22Rv1 (cell line): Measurements from ENCODE around the gene RET.

Experiments used
- H3K27ac ChIP-seq: fragments of 450-650 bp; 2 replicates; pipeline ENCODE4 v1.5.1; 2017
- CTCF ChIP-seq: fragments of 450-650 bp; IDR thresholded peaks from 2 replicates; pipeline ENCODE4 v1.5.1; 2017; ENCODE audit warnings: mild to moderate bottlenecking
- ZFX ChIP-seq: fragments of 450-650 bp; IDR thresholded peaks from 2 replicates; pipeline ENCODE4 v1.6.1; 2017; ENCODE audit warnings: antibody characterized with exemption, borderline replicate concordance

The RET gene

GRCh38 chr10:43120116-43120928 lies 43.5 kb downstream of the RET start:
- no peak for TF ChIP-seq ZFX
- no peak for TF ChIP-seq CTCF
- H3K27ac ChIP-seq: no peak overlapping the region

- TF ChIP-seq ZFX (no peak), CTCF (no peak)
- no peak overlapping the region for H3K27ac ChIP-seq
These were observed 44.1 kb downstream of the RET start for GRCh38 chr10:43120929-43121314.

GRCh38 chr10:43121444-43121843 lies 44.6 kb downstream of the RET start:
- no peak for TF ChIP-seq CTCF
- no peak for TF ChIP-seq ZFX

GRCh38 chr10:43122096-43122495 lies 45.2 kb downstream of the RET start:
- TF ChIP-seq CTCF: no peak
- no peak for TF ChIP-seq ZFX
- no peak overlapping the region for H3K27ac ChIP-seq

More at GRCh38 chr10:43121444-43121843, 44.6 kb downstream of the RET start:
- no peak overlapping the region for H3K27ac ChIP-seq

GRCh38 chr10:43122826-43123225 lies 46.0 kb downstream of the RET start:
- no peak overlapping the region for H3K27ac ChIP-seq
- TF ChIP-seq CTCF: no peak
- no peak for TF ChIP-seq ZFX

- H3K27ac ChIP-seq: no peak overlapping the region
- TF ChIP-seq ZFX (no peak), CTCF (no peak)
These were observed 46.7 kb downstream of the RET start for GRCh38 chr10:43123361-43124093.

GRCh38 chr10:43124094-43124521 lies 47.2 kb downstream of the RET start:
- no peak for TF ChIP-seq CTCF
- no peak for TF ChIP-seq ZFX
- H3K27ac ChIP-seq: no peak overlapping the region
